ENCODE data around the gene MID1.

DNA sequence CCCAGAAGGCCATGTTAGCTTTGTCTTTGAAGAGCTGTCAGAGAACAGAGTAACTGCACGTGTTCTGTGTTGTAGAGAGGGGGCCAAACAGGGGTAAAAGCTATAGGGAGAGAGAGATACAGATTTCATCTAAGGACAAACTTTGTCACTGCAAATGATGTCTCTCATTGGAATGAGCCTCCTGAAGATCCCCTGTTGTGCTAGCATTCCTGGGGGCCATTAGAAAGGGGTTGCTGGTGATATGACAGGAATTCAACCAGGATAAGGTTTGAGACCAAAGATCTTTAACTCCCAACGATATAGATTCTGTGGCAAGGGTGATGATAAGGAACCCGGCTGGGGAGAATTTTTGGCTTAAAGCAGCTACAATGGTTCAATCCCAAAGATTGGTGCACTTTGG lies 16.8 kb downstream of the MID1 start:
- TF ChIP-seq POLR2A (IDR thresholded peaks at IDR 0.05), result no peak
- TF ChIP-seq, protein P1, sequence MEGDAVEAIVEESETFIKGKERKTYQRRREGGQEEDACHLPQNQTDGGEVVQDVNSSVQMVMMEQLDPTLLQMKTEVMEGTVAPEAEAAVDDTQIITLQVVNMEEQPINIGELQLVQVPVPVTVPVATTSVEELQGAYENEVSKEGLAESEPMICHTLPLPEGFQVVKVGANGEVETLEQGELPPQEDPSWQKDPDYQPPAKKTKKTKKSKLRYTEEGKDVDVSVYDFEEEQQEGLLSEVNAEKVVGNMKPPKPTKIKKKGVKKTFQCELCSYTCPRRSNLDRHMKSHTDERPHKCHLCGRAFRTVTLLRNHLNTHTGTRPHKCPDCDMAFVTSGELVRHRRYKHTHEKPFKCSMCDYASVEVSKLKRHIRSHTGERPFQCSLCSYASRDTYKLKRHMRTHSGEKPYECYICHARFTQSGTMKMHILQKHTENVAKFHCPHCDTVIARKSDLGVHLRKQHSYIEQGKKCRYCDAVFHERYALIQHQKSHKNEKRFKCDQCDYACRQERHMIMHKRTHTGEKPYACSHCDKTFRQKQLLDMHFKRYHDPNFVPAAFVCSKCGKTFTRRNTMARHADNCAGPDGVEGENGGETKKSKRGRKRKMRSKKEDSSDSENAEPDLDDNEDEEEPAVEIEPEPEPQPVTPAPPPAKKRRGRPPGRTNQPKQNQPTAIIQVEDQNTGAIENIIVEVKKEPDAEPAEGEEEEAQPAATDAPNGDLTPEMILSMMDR (IDR thresholded peaks at IDR 0.05), result no peak

Data from breast epithelium (tissue), 3 donors.